ENCODE data around the gene ATP9B.

The ATP9B gene, protein sequence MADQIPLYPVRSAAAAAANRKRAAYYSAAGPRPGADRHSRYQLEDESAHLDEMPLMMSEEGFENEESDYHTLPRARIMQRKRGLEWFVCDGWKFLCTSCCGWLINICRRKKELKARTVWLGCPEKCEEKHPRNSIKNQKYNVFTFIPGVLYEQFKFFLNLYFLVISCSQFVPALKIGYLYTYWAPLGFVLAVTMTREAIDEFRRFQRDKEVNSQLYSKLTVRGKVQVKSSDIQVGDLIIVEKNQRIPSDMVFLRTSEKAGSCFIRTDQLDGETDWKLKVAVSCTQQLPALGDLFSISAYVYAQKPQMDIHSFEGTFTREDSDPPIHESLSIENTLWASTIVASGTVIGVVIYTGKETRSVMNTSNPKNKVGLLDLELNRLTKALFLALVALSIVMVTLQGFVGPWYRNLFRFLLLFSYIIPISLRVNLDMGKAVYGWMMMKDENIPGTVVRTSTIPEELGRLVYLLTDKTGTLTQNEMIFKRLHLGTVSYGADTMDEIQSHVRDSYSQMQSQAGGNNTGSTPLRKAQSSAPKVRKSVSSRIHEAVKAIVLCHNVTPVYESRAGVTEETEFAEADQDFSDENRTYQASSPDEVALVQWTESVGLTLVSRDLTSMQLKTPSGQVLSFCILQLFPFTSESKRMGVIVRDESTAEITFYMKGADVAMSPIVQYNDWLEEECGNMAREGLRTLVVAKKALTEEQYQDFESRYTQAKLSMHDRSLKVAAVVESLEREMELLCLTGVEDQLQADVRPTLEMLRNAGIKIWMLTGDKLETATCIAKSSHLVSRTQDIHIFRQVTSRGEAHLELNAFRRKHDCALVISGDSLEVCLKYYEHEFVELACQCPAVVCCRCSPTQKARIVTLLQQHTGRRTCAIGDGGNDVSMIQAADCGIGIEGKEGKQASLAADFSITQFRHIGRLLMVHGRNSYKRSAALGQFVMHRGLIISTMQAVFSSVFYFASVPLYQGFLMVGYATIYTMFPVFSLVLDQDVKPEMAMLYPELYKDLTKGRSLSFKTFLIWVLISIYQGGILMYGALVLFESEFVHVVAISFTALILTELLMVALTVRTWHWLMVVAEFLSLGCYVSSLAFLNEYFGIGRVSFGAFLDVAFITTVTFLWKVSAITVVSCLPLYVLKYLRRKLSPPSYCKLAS

DNA sequence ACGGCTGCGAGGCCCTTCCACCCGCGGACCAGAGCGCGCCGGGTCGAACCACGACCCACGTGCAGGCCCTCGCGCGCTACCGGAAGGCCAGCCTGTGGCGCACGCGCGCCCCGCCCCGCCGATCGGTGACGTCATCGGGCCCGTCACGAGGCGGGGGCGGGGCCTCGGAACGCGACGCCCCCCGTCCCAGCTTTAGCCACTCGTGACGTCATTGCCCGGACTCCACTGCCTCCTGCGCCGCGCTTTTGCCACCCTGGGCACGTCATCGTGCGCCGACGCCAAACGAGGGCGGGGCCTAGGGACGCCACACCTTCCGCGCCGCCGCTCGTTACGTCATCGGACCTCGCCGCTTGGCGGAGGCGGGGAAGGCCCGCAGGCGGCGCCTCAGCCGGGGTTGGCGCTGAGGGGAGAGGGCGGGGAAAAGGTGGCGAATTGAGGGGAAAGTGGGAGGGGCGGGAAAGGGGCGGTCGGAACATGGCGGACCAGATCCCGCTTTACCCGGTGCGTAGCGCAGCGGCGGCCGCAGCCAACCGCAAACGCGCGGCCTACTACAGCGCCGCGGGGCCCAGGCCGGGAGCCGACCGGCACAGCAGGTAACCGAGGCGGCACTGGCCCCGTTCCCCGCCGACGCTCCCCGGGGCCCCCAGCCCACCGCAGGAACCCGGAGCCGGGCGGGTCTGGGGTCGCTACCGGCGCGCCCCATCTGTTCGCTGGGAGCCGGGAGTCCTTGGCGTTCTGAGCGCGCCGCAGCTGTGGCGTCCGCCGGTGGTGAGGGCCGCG, at the start of gene ATP9B:
TSS of gene ATP9B (plus strand) at position 458 of the 780 bp plus-strand sequence. CDS start at position 475, 17 bp downstream.
- DNase-seq (ENCODE audit: low spot score) = peak; percentile 98

DNA sequence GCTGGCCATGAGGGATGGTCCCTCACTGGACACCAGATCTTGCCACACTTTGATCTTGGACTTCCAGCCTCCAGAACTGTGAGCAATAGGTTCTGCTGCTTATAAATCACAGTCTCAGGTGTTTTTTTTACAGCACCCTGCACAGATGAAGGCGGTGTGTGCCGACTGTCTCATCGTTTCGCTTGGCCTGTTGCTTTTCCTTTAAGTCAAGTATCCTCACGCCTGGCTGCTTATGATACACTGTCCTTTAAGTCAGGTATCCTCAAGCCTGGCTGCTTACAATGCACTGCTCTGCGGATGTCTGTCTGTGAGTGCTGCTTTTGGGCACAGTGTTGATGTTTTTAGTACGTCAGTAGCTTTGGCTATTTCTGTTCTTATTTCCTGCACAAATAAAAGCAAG, 49.3 kb upstream of the ATP9B start:
- no peak for DNase-seq (ENCODE audit: low spot score)

DNA sequence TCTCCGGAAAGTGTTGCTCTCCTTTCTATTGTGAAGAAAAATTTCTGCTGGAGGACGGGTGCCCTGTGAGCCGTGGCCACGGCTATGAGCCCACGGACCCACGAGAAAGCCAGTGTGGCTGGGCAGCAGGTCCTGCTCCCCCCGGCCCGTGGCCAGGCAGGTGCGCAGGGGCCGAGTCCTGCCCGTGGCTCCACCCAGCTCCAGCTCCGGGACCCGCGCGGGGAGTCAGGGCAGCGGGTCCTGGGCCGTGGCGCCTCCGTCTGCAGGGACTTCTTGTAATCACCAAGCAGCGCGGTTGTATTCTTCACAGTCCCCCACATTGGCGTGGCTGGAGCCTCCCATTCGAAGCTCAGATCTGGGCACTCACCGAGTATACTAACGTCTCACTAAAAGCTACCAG, 46.6 kb upstream of the ATP9B start:
- no peak for DNase-seq (ENCODE audit: low spot score)

DNA sequence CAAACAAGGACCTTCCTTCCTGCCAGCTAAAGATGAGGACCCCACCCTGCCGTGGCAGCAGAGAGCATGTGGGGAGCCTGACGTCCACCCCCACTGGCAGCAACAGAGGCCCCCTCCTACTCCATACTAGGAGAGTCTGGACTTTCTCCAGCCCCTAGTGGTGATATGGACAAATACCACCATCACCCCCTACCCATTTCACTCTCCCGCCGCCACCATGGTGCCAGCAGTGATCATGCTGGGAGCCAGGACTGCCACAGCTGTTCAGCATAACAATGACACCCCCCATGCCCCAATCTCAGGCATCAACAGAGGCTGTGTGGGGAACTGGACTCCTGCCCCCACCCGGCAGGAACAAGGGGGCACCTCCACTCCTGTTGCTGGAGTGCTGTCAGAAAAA, 42.7 kb upstream of the ATP9B start:
- no peak for DNase-seq (ENCODE audit: low spot score)

DNA sequence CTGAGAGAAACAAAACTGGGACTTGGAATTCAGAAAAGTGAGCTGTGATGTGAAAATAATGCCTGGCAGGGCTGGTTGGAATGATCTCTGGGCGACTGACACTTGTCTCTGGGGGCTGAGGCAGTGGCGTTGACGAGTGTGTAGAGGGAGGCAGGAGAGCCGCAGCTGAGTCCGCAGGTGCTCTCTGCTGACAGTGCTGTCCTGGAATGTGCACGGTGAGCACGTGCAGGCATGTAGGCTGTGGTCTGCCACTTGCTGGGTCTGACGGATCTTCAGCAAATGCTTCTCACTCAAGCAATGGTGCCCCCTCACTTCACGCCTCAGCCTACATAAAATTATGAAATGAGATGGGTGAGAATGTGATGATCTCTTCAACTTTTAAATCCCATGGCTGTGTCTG, 38.5 kb upstream of the ATP9B start:
- DNase-seq (ENCODE audit: low spot score) = no peak

DNA sequence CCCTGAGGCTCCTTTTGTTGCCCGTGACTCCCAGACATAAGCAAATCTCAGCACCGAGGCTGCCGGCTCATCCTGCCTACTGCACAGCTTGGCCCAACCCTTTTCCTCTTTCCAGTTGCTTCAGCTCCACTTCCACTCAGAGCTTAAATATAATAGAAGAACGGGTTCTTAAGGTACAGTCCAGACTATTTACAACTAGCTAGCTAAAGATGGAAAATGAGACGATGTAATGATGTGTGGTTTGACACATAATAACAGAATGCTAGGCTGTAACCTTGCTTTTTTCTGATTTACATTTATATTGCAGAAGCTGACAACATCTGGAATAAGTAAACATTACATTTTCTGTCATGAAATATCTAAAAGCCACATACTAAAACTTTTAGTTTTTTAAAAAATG, 26.9 kb upstream of the ATP9B start:
- DNase-seq (ENCODE audit: low spot score) = no peak

DNA sequence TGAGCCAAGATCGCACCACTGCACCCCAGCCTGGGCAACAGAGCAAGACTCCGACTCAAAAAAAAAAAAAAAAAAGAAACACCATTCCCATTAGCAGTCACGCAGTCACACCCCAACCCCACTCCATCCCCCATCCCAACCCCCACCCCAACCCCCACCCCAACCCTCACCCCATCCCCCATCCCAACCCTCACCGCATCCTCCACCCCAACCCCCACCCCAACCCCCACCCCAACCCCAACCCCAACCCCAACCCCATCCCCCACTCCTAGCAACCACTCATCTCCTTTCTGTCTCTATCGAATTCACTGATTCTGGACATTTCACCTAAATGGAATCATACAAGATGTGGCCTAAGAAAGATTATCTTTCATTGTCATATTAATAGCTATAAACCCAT, 25.9 kb upstream of the ATP9B start:
- DNase-seq (ENCODE audit: low spot score) = no peak

DNA sequence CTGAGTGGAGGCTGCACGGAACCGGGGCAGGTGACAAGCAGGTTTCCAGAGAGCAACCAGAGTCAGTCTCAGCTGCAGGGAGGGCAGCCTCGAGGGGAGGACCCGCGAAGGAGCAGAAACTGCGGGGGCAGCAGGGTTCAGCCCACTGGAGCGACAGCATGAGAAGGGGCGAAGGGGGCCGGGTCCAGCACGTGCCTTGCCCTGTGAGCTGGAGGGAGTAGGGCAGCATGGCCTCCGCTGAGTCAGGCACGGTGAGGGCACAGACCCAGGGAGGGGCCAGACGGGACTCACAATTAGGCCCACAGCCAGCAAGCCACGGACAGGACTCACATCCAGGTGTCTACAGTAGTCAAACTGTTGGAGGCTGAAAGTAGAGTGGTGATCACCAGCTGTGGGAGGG, 22.7 kb upstream of the ATP9B start:
- DNase-seq (ENCODE audit: low spot score) = no peak

DNA sequence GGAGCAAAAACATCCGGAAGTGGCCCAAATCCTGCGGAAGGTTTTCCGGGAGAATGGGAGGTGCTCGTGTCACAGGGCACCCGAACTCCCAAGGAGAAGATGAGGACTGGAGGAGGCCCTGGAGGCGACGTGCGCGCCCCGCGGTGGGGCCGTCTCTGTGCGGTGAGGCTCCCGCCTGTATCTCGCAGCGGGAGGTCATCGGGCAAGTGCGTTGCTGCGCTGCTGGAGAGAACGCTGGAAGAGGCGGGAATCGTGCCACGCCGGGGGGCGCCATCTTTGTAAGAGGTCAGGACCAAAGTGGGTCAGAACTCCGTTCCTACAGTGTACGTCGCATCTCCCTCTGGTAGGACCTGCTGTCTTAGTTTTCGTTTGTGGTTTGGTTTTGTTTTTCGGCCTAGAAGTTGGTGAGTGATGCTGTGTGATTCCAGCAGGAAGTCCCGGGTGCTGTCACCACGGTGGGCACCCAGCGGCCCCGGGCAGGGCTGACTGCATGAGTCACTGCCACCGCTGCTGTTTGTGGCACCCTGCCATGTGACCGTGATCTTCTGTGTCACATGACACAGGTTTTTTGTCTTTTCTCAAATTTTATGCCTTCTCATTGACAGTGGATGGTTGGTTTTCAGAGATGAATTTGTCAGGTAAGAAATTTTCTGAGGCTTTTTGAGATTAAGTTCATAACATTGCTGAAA, 21.5 kb upstream of the ATP9B start:
- DNase-seq (ENCODE audit: low spot score) = no peak

DNA sequence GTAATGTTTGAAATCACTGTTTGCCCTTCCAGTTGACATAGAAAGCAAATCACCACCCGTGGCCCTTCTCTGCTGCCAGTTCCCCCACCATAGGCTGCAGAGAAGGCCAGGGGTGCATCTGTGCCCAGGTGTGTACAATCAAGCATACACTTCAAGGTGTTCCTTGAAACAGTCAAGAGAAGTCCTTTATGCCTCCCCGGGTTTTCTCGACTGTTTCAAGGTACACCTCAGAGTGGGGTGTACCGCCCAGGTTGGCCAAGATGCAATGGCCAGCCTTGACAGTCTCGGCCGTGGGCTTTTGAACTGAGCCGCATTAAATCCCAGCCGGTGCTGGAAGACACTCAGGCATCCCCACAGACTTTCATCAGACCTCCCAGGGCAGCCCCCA, 21.0 kb upstream of the ATP9B start:
- DNase-seq (ENCODE audit: low spot score) = no peak

DNA sequence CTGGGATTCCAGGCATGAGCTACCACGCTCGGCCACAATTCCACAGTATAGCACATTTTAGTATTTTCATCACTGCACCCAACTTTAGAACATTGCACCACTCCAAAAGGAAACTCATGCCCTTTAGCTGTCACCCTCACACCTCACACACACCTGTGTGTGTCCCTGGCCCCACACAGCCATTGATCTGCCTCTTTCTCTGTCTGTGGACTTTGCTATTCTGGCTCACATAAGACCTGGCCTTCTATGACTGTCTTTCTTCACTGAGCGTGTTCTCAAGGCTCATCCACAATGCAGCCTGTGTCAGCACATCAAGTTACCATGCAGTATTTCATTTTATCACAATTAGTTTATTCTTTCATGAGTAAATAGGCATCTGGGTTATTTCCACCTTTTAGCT, 19.7 kb upstream of the ATP9B start:
- DNase-seq (ENCODE audit: low spot score) = no peak

DNA sequence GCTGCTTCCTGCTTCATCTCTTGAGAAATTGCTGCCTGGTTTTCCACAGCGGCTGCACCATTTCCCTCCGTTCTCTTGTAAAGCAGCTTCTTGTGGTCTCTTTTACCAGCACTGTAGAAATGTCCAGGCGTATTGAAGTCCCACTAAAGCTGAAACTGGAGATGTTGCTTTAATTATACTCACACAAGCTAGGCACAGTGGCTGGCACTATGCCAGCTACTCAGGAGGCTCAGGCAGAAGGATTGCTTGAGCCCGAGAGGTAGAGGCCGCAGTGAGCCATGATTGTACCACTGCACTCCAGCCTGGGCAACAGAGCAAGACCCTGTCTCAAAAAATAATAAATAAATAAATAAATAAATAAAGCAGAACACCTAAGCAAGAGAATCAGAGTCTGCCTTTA, 19.2 kb upstream of the ATP9B start:
- DNase-seq (ENCODE audit: low spot score) = no peak

DNA sequence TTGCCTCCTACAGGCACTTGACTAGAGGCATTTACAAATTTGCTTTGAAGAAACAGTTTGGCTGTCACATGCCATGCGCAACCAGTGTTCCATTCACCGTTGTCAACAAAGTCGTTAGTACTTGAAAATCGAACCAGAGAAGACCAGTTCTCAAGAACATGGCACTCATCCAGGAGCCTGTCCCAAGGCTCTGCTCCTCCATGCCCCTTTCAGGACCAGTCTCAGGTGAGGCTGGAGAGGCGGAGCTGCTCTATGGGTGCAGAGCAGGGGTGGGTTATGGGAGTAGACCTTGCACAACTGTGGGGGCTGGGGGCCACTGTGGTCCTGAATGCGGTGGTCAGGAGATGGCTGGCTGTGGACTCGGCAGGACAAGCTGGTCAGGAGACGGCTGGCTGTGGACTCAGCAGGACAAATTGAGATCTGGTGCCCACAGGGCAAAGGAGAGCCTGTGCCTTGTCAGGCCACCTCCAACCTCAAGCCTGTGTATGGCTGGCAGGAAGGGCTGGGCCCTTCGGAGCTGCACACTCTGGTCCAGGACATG, 12.3 kb upstream of the ATP9B start:
- DNase-seq (ENCODE audit: low spot score) = no peak

DNA sequence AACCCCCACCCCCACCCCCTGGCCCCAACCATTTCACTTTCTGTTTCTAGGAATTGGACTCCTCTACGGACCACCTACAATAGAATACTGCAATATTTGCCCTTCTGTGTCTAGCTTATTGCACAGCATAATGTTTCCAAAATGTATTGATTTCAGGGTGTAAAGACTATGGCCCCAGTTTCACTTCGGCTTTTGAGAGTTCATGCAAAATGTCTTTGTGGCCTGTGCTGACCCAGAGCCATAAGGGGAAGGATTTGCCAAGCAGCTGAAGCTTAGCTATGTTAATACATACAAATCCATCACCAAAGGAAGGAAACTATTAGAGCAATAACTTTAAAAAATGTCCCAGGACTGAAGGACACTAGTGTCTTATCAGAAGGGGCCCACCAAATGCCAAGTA, 11.2 kb upstream of the ATP9B start:
- DNase-seq (ENCODE audit: low spot score) = no peak

DNA sequence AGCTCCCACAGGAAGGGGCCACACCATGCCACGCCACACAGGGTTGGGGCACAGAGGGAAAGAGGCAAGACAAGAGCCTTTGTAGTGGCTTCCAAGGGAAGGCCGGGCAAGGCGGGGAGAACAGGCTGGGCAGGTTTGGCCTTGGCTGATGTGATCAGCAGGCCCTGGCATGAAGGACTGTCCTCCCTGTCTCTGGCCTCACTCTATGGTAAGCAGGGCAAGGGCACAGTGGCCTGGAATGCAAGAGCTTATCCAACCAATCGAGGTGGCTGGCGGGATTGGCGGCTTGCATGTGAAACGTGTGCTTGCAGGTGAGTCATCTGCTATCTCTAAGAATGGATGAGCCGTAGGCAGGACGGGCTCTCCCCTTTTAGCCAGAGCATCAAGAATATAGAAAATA, 6.4 kb upstream of the ATP9B start:
- no peak for DNase-seq (ENCODE audit: low spot score)

DNA sequence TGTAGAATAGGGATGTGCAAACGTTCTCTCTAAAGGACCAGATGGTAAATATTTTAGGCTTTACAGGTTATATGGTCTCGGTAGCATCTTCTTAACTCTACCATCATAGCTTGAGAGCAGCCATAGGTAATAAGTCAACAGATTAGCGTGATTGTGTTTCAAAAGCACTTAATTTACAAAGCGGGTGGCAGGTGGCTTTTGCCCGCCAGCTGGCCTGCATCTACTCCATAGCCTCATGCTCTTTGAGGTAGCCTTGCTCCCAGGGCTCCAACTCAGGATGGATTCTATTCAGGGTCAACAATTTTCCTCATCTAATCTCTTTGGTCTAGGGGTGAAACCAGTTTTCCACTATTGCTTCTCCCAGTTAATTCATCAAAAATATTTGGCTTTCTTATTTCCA, 5.0 kb upstream of the ATP9B start:
- DNase-seq (ENCODE audit: low spot score) = no peak

DNA sequence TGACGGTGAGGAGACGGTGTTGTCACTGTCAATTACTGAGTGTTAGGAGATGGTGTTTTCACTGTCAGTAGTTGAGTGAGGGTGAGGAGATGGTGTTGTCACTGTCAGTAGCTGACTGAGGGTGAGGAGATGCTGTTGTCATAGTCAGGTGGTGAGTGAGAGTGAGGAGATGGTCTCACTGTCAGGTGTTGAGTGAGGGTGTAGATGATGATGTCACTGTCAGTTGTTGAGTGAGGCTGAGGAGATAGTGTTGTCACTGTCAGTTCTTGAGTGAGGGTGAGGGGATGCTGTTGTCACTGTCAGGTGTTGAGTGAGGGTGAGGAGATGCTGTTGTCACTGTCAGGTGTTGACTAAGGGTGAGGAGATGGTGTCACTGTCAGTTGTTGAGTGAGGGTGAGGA, 3.4 kb upstream of the ATP9B start:
- DNase-seq (ENCODE audit: low spot score) = no peak

DNA sequence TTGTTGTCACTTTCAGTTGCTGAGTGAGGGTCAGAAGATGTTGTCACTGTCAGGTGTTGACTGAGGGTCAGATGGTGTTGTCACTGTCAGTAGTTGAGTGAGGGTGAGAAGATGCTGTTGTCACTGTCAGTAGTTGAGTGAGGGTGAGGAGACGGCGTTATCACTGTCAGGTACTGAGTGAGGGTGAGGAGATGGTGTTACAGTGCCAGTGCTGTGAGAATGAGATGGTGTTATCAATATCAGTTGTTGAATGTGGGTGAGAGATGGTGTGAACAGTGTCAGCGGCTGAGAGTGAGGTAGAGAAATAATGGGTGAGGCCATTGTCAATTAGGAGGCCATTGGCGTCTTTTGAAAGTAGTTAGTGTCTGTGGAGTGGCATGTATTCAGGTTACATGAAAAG, 1.6 kb upstream of the ATP9B start:
- no peak for DNase-seq (ENCODE audit: low spot score)

DNA sequence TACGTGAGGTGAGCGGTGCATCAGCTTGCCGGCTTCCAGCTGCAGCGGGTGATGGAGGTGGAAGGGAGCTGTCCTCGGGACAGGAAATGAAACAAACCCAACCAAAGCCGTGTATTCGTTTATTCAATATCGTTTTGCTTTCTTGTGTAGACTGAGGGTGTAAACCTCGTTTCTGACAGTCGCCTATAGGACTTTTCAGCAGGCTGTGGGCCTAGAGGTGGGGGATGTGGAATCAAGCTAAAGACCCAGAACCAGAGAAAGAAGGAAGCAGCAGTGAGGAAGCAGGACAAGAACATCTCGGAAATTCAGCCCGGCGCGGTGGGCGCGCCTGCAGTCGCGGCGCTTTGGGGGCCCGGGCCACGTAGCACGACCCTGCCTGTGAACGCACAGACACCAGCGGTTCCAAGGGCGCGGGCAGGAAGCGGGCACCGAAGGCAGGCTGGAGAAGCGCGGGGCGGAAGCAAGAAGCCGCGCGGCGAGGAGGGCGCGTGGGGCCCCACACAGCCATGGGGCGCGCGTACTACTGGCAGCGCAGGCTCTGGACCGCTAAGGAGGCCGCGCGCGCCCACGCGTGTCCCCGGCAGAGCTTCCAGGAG, 755 bp upstream of the ATP9B start:
- DNase-seq (ENCODE audit: low spot score) = no peak

DNA sequence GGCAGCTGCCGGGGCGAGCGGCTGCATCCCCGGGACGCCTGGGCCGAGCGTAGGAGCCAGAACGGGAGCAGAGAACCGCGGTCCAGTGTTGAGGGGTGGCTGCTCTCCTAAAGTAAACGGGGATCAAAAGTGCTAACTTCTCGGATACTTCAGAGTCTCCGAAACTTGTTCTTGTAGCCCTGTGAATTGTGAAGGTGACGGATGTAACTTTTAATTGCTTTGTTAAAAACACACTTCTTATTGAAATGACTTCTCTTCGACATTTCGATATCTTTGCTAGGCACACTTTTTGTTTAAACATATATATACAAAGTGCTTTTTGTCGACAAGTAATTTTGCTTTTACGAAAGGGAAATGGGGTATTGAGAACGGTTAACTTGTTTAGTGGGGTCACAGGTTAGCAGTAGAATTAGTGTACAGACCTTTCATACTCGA, 540 bp downstream of the ATP9B start:
- DNase-seq (ENCODE audit: low spot score) = peak; percentile 34

DNA sequence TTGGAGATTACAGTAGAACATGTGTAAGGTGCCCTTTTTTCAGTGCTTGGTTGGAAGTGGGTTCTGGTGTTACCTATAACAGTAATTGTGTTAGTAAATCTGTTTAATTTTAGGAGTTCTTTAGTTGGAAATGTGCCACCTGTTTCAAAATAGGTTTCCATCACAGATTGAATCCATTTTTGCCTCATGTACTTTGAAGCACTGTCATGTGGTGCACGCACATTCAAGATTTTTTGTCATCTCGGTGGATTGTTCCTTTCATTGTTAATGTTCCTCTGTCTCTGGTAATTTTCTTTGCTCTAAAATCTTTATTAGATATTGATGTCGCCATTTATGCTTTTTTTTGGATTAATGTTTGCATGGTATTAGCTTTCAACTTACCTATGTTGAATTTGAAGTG, 1.3 kb downstream of the ATP9B start:
- no peak for DNase-seq (ENCODE audit: low spot score)
